ENCODE results near the gene HEXB. TPM values are rescaled to one million over a fixed set of nuclear protein-coding genes. Genes with fewer than 3 reads are reported as not detected.

HEXB gene
- total and polyA plus RNA-seq, 9 of the 15 experiments (the other 6 are each of a cell fraction or from before 2014, with no cell fraction given): 22.9 to 158 (median 108) TPM

GRCh38 chr5:74640450-74640953 lies 44.5 kb upstream of the HEXB start, which contains the start of gene ENC1 (continued):
- no peak for TF ChIP-seq MYBL2 (IDR thresholded peaks at IDR 0.05; ENCODE audit: low read depth)
- TF ChIP-seq MYBL2 (CRISPR knock-in tag; IDR thresholded peaks at IDR 0.05; ENCODE audit: borderline replicate concordance): no peak
- peak; percentile 67 for TF ChIP-seq RBFOX2 (IDR thresholded peaks at IDR 0.05; ENCODE audit: low read depth, low read length)
- no peak for TF ChIP-seq PHTF2 (CRISPR knock-in tag; IDR thresholded peaks at IDR 0.05)
- no peak for TF ChIP-seq NFIX (CRISPR knock-in tag; IDR thresholded peaks at IDR 0.05; ENCODE audit: low read depth)
- no peak for TF ChIP-seq SREBF2 (CRISPR knock-in tag; IDR thresholded peaks at IDR 0.05)
- no peak for TF ChIP-seq EHMT2 (IDR thresholded peaks at IDR 0.05)
- peak; percentile 28; the same call in 1 of the 2 replicates for TF ChIP-seq OTX1 (CRISPR knock-in tag; IDR thresholded peaks at IDR 0.05)
- no peak for TF ChIP-seq WHSC1 (IDR thresholded peaks at IDR 0.05; ENCODE audit: low read length)
- peak; percentile 46 for TF ChIP-seq MAX (CRISPR knock-in tag; IDR thresholded peaks at IDR 0.05)
- no peak for TF ChIP-seq TFAM (CRISPR knock-in tag; conservative IDR thresholded peaks at IDR 0.05)
- TF ChIP-seq LARP7 (IDR thresholded peaks at IDR 0.05): no peak
- no peak for TF ChIP-seq E2F6 (IDR thresholded peaks at IDR 0.05; ENCODE audit: borderline replicate concordance in 1 of 2, extremely low read depth in 1 of 2, insufficient read depth in 1 of 2, insufficient read length in 1 of 2, low read depth in 1 of 2, low read length in 1 of 2, poor library complexity in 1 of 2, severe bottlenecking in 1 of 2)
- TF ChIP-seq POLR3G (IDR thresholded peaks at IDR 0.05; ENCODE audit: extremely low read depth, insufficient read length, insufficient replicate concordance): no peak
- peak; percentile 91; the same call in 1 of the 2 replicates for TF ChIP-seq AFF4 (CRISPR knock-in tag; IDR thresholded peaks at IDR 0.05)
- TF ChIP-seq ZNF436 (CRISPR knock-in tag; IDR thresholded peaks at IDR 0.05): no peak
- peak; percentile 26 to 82 (median 46); a peak in 4 of 6 replicates for TF ChIP-seq CTCF (IDR thresholded peaks at IDR 0.05 in 2 of 3, conservative IDR thresholded peaks at IDR 0.05 in 1 of 3; ENCODE audit: insufficient read depth in 2 of 3, low read depth in 1 of 3, low read length in 3 of 3)
- TF ChIP-seq TAF1 (IDR thresholded peaks at IDR 0.05; ENCODE audit: control insufficient read depth, extremely low read depth, insufficient read depth, low read length, severe bottlenecking): no peak
- TF ChIP-seq RFX1 (IDR thresholded peaks at IDR 0.05): no peak
- TF ChIP-seq KDM2B (CRISPR knock-in tag; IDR thresholded peaks at IDR 0.05): no peak
- no peak for TF ChIP-seq ILK (tag; IDR thresholded peaks at IDR 0.05; ENCODE audit: borderline replicate concordance, low read depth)
- TF ChIP-seq SOX6 (IDR thresholded peaks at IDR 0.05): no peak
- no peak for TF ChIP-seq TSC22D4 (tag; IDR thresholded peaks at IDR 0.05)
